Karpas-422 (cell line): ENCODE measurements around the gene ATAD5. TPM values are rescaled to one million over a fixed set of nuclear protein-coding genes. Genes with fewer than 3 reads are reported as not detected.
"Not testable (repeated sequence)": the region's sequence is repeated elsewhere in the genome, so short reads cannot be mapped to it uniquely, and the experiment has no call there.

Source experiments
- DNase-seq: peaks from one replicate; pipeline ENCODE4 v3.0.0-alpha.2; 2015
- H2AFZ ChIP-seq: fragments of 200-600 bp; sonication (generic); 2 replicates; pipeline ENCODE4 v1.6.1; 2014; ENCODE audit warnings: antibody characterized with exemption, low read length, mixed read lengths
- H3K27ac ChIP-seq: fragments of 200-600 bp; sonication (generic); 2 replicates; pipeline ENCODE4 v1.5.1; 2014; ENCODE audit warnings: mild to moderate bottlenecking, low read length, moderate library complexity
- H3K27me3 ChIP-seq: fragments of 200-600 bp; sonication (generic); 2 replicates; pipeline ENCODE4 v1.6.1; 2014; ENCODE audit warnings: low read length, mixed read lengths
- H3K36me3 ChIP-seq: fragments of 200-600 bp; sonication (generic); 2 replicates; pipeline ENCODE4 v1.6.1; 2014; ENCODE audit warnings: low read length, mixed read lengths; ENCODE audit not compliant: insufficient read depth
- H3K4me1 ChIP-seq: fragments of 200-600 bp; sonication (generic); 2 replicates; pipeline ENCODE4 v1.6.1; 2014; ENCODE audit warnings: mild to moderate bottlenecking, low read length, mixed read lengths
- H3K4me2 ChIP-seq: fragments of 200-600 bp; sonication (generic); 2 replicates; pipeline ENCODE4 v1.6.1; 2014; ENCODE audit warnings: low read length, low read depth, mild to moderate bottlenecking; ENCODE audit not compliant: poor library complexity, severe bottlenecking
- H3K4me3 ChIP-seq: fragments of 200-600 bp; sonication (generic); 2 replicates; pipeline ENCODE4 v1.5.1; 2014; ENCODE audit warnings: mild to moderate bottlenecking, antibody characterized with exemption, low read length, mixed read lengths
- H3K79me2 ChIP-seq: fragments of 200-600 bp; sonication (generic); 2 replicates; pipeline ENCODE4 v1.6.1; 2014; ENCODE audit warnings: mild to moderate bottlenecking, low read length, mixed read lengths
- H3K9ac ChIP-seq: fragments of 200-600 bp; sonication (generic); 2 replicates; pipeline ENCODE4 v1.6.0; 2014; ENCODE audit warnings: low read length
- H3K9me2 ChIP-seq: fragments of 200-600 bp; sonication (generic), shearing (Covaris generic); replicated peaks from 2 replicates; pipeline ENCODE4 v1.6.0; 2014; ENCODE audit warnings: mild to moderate bottlenecking, low read length, moderate library complexity; ENCODE audit not compliant: insufficient read depth
- H3K9me3 ChIP-seq: fragments of 300-700, 200-600 bp; sonication (generic); 2 replicates; pipeline ENCODE4 v1.6.1; 2014; ENCODE audit warnings: low read length, mixed read lengths
- H4K20me1 ChIP-seq: fragments of 200-600 bp; sonication (generic); 2 replicates; pipeline ENCODE4 v1.6.1; 2014; ENCODE audit warnings: mild to moderate bottlenecking, antibody characterized with exemption, low read length, low read depth; ENCODE audit not compliant: insufficient read depth
- total RNA-seq: library from RNA; depleted of rRNA; stranded (reverse); fragments of >200 nt; shearing (Covaris generic); gene quantifications from 2 replicates; pipeline ENCODE4 v1.2.3, GENCODE V29; 2014; ENCODE audit warnings: low replicate concordance

ATAD5 gene
- total RNA-seq, 1 experiment from 2014 or later = 12.0 TPM

DNA sequence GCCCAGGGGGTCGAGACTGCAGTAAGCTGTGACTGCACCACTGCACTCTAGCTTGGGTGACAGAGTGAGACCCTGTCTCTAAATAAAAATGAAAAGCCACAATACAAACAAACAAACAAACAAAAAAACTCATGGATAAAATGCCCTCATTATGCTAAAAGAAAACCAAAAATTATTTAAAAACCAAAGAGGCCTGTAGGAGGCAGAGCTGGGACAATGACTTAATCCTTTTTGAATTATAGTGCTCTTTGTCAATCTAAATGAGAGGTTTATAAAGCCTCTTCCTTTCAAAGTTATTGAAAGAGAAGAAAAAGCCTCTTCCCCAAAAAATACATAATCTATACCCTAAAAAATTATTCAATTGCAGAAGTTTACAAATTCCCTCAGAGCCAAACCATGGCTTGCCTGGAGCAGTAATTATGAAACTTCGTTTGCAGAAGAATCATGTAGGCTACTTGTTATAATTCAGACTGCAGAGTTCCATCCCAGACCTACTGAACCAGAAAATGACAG, 25.8 kb upstream of the ATAD5 start:
- Histone ChIP-seq H4K20me1 (no peaks in the 10 kb centered on the region), H3K9me2 (no peaks in the 10 kb centered on the region), H3K27ac (no peak overlapping the region), H2AFZ (no peak overlapping the region), H3K79me2 (peaks cover 71% of the 10 kb centered on the region), H3K4me1 (peaks cover 30% of the 10 kb centered on the region), H3K9me3 (no peaks in the 10 kb centered on the region), H3K9ac (no peak overlapping the region), H3K36me3 (peaks cover 26% of the 10 kb centered on the region), H3K4me2 (no peak overlapping the region), H3K27me3 (no peaks in the 10 kb centered on the region), H3K4me3 (no peak overlapping the region)
- DNase-seq = no peak

DNA sequence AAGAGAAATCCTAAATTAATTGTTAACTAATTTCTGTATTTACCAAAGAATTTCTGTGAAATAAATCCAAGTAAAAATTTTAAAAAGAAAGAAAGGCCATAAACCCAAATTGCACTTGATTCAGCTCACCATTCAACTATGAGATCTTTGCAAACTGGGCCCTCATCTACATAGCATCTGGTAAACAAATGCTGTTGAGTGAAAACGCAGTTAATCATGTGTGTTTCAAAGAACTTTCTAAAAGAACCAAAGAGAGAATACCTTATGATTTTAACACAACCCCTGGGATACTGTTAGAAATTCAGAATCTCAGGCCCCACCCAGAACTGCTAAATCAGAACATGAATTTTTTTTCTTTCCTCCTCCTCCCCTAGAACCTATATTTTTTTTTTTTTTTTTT, 23.9 kb upstream of the ATAD5 start:
- Histone ChIP-seq H2AFZ (no peak overlapping the region), H3K4me3 (no peak overlapping the region)

DNA sequence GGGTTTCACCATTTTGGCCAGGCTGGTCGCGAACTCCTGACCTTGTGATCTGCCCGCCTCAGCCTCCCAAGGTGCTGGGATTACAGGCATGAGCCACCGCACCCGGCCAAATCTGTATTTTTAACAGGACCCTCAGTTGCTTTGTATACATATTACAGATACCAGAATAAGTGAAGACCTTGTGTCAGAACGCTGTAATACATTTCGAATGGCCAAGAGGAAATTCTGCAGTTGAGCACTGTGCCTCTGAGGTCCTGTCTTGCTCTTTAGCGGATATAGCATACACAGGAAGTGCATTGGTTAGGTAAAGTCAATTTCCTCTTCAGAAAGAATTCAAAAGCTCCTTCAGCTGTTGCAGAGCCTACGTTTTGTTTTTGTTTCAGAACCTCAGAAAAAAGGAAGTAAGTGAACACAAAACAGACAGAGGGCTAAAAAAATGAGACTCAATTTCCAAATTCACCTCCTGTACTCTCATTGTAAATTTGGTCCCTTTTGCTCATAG, 22.9 kb upstream of the ATAD5 start:
- no peak overlapping the region for H2AFZ ChIP-seq

More for the DNA sequence above, 23.9 kb upstream of the ATAD5 start:
- peaks cover 22% of the 10 kb centered on the region for H3K36me3 ChIP-seq
- no peak overlapping the region for H3K27ac ChIP-seq
- H3K27me3 ChIP-seq = no peaks in the 10 kb centered on the region
- H4K20me1 ChIP-seq = no peaks in the 10 kb centered on the region
- peaks cover 34% of the 10 kb centered on the region for H3K4me1 ChIP-seq
- no peaks in the 10 kb centered on the region for H3K9me2 ChIP-seq
- H3K9ac ChIP-seq = no peak overlapping the region
- H3K4me2 ChIP-seq = no peak overlapping the region
- H3K9me3 ChIP-seq = no peaks in the 10 kb centered on the region
- H3K79me2 ChIP-seq = peaks cover 86% of the 10 kb centered on the region
- no peak for DNase-seq

DNA sequence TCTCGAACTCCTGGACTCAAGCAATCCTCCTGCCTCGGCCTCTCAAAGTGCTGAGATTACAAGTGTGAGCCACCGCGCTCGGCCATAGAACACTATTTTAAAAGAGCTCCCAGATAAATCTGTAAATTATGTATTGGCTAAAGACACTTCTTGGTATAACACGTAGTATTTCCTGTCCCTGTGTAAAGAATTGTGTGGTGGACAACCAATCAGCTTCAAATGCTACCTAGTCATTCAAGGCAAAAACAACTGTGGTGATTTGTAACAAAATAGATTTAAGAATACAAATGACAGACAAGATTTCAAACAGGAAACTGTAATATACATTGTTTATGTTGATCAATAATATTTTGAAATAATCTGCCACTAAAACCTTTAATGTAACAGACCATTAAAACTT, 21.9 kb upstream of the ATAD5 start:
- no peak overlapping the region for H3K9ac ChIP-seq
- H2AFZ ChIP-seq = no peak overlapping the region
- H3K9me2 ChIP-seq = no peaks in the 10 kb centered on the region
- H3K36me3 ChIP-seq = peaks cover 7% of the 10 kb centered on the region; the same call in 1 of the 2 replicates
- H3K27ac ChIP-seq = peak overlapping the region; percentile 85
- no peak for DNase-seq
- no peaks in the 10 kb centered on the region for H4K20me1 ChIP-seq
- H3K4me3 ChIP-seq = no peak overlapping the region; the same call in 1 of the 2 replicates
- peaks cover 34% of the 10 kb centered on the region for H3K4me1 ChIP-seq
- no peaks in the 10 kb centered on the region for H3K27me3 ChIP-seq
- H3K79me2 ChIP-seq = peaks cover 92% of the 10 kb centered on the region
- peak overlapping the region; percentile 46 for H3K4me2 ChIP-seq
- no peaks in the 10 kb centered on the region for H3K9me3 ChIP-seq

More for the DNA sequence above, 22.9 kb upstream of the ATAD5 start:
- Histone ChIP-seq H3K9ac (peak overlapping the region; percentile 47), H3K79me2 (peaks cover 92% of the 10 kb centered on the region), H4K20me1 (no peaks in the 10 kb centered on the region), H3K4me2 (peak overlapping the region; percentile 46), H3K9me2 (no peaks in the 10 kb centered on the region), H3K27ac (peak overlapping the region; percentile 85), H3K4me3 (no peak overlapping the region), H3K27me3 (no peaks in the 10 kb centered on the region), H3K36me3 (peaks cover 17% of the 10 kb centered on the region), H3K4me1 (peaks cover 34% of the 10 kb centered on the region), H3K9me3 (no peaks in the 10 kb centered on the region)
- DNase-seq = peak; percentile 80

DNA sequence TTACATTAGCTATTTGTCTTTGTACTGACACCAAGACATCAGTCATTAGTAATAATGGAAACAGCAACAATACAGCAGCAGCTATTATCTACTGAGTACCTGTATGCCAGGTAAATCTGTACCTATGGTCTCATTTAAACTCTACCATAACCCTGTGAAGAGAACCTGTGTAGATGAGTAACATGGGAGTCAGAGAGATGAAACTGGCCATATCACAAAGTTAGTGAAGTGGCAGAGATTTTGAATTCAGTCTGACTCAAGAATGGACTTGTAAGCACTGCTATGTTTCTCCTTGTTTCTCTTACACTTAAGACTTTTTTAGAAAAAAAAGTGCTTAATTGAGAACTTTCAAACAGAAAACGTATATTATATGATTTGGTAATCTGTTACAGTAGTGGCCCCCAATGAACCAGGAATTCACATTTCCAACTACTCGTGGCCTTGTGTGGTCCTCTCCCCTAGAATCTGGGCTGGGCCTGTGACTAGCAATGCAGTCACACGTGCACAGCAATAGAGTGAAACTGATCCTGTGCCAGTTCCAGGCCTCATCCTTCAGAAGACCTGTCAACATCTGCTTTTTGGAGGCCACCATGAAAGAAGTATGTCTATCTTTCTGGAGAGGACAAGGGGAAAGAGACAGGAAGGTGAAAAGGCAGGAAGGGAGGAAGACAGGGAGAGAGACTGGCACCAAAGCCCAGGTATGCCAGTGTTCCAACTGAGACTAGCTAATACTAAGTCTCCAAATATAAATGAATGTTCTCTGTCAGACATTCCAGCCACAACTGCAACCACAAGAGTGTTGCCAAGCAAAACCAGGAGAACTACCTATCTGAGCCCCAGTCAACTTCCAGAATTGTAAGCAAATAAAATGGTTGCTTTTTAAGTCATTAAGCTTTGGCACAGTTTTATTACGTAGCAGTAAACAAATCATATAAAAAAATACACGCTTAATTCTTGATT, 19.3 kb upstream of the ATAD5 start:
- no peak overlapping the region for H3K4me3 ChIP-seq
- no peak overlapping the region for H2AFZ ChIP-seq
- peaks cover 31% of the 10 kb centered on the region for H3K4me1 ChIP-seq
- H3K79me2 ChIP-seq = peaks cover 92% of the 10 kb centered on the region
- no peak overlapping the region for H3K27ac ChIP-seq
- no peak for DNase-seq
- no peaks in the 10 kb centered on the region for H3K9me2 ChIP-seq
- no peaks in the 10 kb centered on the region for H3K9me3 ChIP-seq
- no peak overlapping the region for H3K9ac ChIP-seq
- no peaks in the 10 kb centered on the region for H3K27me3 ChIP-seq
- H3K4me2 ChIP-seq = no peak overlapping the region
- H3K36me3 ChIP-seq = no peaks in the 10 kb centered on the region
- no peaks in the 10 kb centered on the region for H4K20me1 ChIP-seq

DNA sequence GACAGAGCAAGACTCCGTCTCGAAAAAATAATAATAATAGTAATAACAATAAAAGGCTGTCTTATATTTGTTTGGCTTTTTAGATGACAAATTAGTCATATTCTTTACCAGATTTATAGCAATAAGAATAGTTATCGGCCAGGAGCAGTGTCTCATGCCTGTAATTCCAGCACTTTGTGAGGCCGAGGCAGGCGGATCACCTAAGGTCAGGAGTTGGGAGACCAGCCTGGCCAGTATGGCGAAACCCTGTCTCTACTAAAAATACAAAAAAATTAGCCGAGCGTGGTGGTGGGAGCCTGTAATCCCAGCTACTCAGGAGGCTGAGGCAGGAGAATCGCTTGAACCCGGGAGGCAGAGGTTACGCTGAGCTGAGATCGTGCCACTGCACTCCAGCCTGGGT, 17.5 kb upstream of the ATAD5 start:
- DNase-seq, H3K9me2 ChIP-seq, H3K9ac ChIP-seq, H3K4me2 ChIP-seq, H3K27me3 ChIP-seq, H4K20me1 ChIP-seq, H3K9me3 ChIP-seq, H3K36me3 ChIP-seq, H3K4me3 ChIP-seq, H3K27ac ChIP-seq, H2AFZ ChIP-seq: not testable (repeated sequence)
- Histone ChIP-seq H3K4me1 (peaks cover 19% of the 10 kb centered on the region), H3K79me2 (peaks cover 95% of the 10 kb centered on the region)

DNA sequence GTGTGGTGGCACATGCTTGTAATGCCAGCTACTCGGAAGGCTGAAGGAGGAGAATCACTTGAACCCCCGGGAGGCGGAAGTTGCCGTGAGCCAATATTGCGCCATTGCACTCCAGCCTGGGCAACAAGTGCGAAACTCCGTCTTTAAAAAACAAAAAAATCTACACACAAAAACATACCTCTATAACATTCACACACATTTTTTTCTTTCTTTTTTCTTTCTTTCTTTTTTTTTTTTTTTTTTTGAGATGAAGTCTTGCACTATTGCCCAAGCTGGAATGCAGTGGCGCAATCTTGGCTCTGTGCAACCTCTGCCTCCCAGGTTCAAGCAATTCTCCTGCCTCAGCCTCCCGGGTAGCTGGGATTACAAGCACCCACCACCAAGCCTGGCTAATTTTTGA, 16.9 kb upstream of the ATAD5 start:
- not testable (repeated sequence) for H3K27ac ChIP-seq, H3K27me3 ChIP-seq, H3K9me2 ChIP-seq, H3K4me3 ChIP-seq, H3K36me3 ChIP-seq, H2AFZ ChIP-seq, H3K9me3 ChIP-seq, H3K4me2 ChIP-seq, H3K9ac ChIP-seq, DNase-seq, H4K20me1 ChIP-seq
- Histone ChIP-seq H3K79me2 (peaks cover 95% of the 10 kb centered on the region), H3K4me1 (peaks cover 15% of the 10 kb centered on the region)

DNA sequence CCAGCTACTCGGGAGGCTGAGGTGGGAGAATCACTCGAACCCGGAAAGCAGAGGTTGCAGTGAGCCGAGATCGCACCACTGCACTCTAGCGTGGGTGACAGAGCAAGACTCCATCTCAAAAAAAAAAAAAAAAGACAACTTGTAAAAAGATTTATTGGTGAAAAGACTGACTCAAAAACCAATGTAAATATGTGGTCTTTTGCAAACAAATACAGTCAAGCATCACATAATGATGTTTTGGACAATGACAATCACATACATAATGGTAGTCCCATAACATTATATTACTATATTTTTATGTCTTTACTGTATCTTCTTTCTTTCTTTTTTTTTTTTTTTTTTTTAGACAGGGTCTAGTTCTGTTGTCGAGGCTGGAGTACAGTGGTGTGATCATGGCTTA, 15.6 kb upstream of the ATAD5 start:
- H3K36me3 ChIP-seq = peaks cover 13% of the 10 kb centered on the region; the same call in 1 of the 2 replicates
- peaks cover 96% of the 10 kb centered on the region for H3K79me2 ChIP-seq
- no peaks in the 10 kb centered on the region for H3K9me2 ChIP-seq
- H3K9ac ChIP-seq = no peak overlapping the region
- no peak overlapping the region for H2AFZ ChIP-seq
- H3K4me3 ChIP-seq = no peak overlapping the region
- H3K27ac ChIP-seq = no peak overlapping the region
- no peaks in the 10 kb centered on the region for H3K27me3 ChIP-seq
- no peaks in the 10 kb centered on the region for H3K9me3 ChIP-seq
- peaks cover 20% of the 10 kb centered on the region for H3K4me1 ChIP-seq
- no peak for DNase-seq
- no peaks in the 10 kb centered on the region for H4K20me1 ChIP-seq
- H3K4me2 ChIP-seq = no peak overlapping the region
